ENCODE data around the gene MYEF2. TPM values are rescaled to one million over a fixed set of nuclear protein-coding genes. Genes with fewer than 3 reads are reported as not detected.

MYEF2 gene
- total and polyA plus RNA-seq, 12 donors, result 3.8 to 18.6 (median 12.5) TPM

- no peak overlapping the region for H3K4me3 ChIP-seq
- H3K9me3 ChIP-seq, result no peaks in the 10 kb centered on the region
- no peak for DNase-seq
- H3K4me1 ChIP-seq, result peaks cover 0 to 8% (median 0%) of the 10 kb centered on the region in 9 donors
- intact Hi-C loops (cut with DNase I), result no loop called here
- no peaks in the 10 kb centered on the region for H3K36me3 ChIP-seq
- peaks cover 0 to 30% (median 6%) of the 10 kb centered on the region in 7 donors for H3K27me3 ChIP-seq
- H3K27ac ChIP-seq, result no peak overlapping the region
- TF ChIP-seq CTCF (IDR thresholded peaks at IDR 0.05), result no peak
- WGBS, 2 donors, result 51 to 56% methylated on average over 2 of the region's 2 CpGs
- ATAC-seq, result no peak
Observed at GRCh38 chr15:48182749-48183148, 4.7 kb upstream of the MYEF2 start.

- Histone ChIP-seq H3K4me3 (peak overlapping the region; percentile 53 to 78 (median 65)), H3K36me3 (no peaks in the 10 kb centered on the region), H3K27ac (peak overlapping the region in 2 of 10 donors; percentile 83), H3K9me3 (peaks cover 0 to 7% (median 0%) of the 10 kb centered on the region in 11 donors), H3K27me3 (peaks cover 0 to 44% (median 6%) of the 10 kb centered on the region in 7 donors), H3K4me1 (peaks cover 0 to 18% (median 8%) of the 10 kb centered on the region in 9 donors)
- intact Hi-C loops (cut with DNase I), result no loop called here
- TF ChIP-seq CTCF (IDR thresholded peaks at IDR 0.05), result no peak
- no peak for ATAC-seq
- 78 to 81% methylated on average over 1 of the region's 1 CpG for WGBS, 2 donors
- no peak for DNase-seq
Observed at GRCh38 chr15:48178648-48178931, 495 bp upstream of the MYEF2 start.

GRCh38 chr15:48177383-48177765 is 721 bp downstream of the MYEF2 start:
- H3K36me3 ChIP-seq, result no peaks in the 10 kb centered on the region
- WGBS, 2 donors, result 2 to 3% methylated on average over 10 of the region's 10 CpGs
- ATAC-seq, result peak; percentile 72 to 88 (median 82)
- intact Hi-C loops (cut with DNase I), result no loop called here
- H3K4me3 ChIP-seq, result peak overlapping the region; percentile 53 to 78 (median 65)
- H3K4me1 ChIP-seq, result peaks cover 0 to 18% (median 8%) of the 10 kb centered on the region in 9 donors
- peaks cover 0 to 44% (median 6%) of the 10 kb centered on the region in 7 donors for H3K27me3 ChIP-seq
- H3K27ac ChIP-seq, result peak overlapping the region in 7 of 10 donors; percentile 36 to 89 (median 74)
- peak in 1 of 2 donors; percentile 9 for DNase-seq
- no peak for TF ChIP-seq CTCF (IDR thresholded peaks at IDR 0.05)
- H3K9me3 ChIP-seq, result peaks cover 0 to 19% (median 0%) of the 10 kb centered on the region in 11 donors

- Histone ChIP-seq H3K27ac (peak overlapping the region in 4 of 10 donors; percentile 56 to 89 (median 83)), H3K4me1 (peaks cover 0 to 18% (median 8%) of the 10 kb centered on the region in 9 donors), H3K9me3 (peaks cover 0 to 23% (median 0%) of the 10 kb centered on the region in 11 donors), H3K4me3 (peak overlapping the region in 9 of 10 donors; percentile 53 to 78 (median 66)), H3K36me3 (no peaks in the 10 kb centered on the region), H3K27me3 (peaks cover 0 to 44% (median 6%) of the 10 kb centered on the region in 7 donors)
- intact Hi-C loops (cut with DNase I), result no loop called here
- 66 to 76% methylated on average over 2 of the region's 2 CpGs for WGBS, 2 donors
- TF ChIP-seq CTCF (IDR thresholded peaks at IDR 0.05), result no peak
- DNase-seq, result no peak
- no peak for ATAC-seq
Observed at GRCh38 chr15:48176957-48177356, 1.1 kb downstream of the MYEF2 start.

Data from heart right ventricle (tissue), 16 donors.